Measurements from ENCODE around the gene PTPN2.

Gene PTPN2

GRCh38 chr18:12818243-12818642 lies 65.8 kb downstream of the PTPN2 start:
- H3K27ac Mint-ChIP-seq = no peak overlapping the region
- no peak overlapping the region for H3K4me3 Mint-ChIP-seq
- peaks cover 44% of the 10 kb centered on the region for H3K36me3 Mint-ChIP-seq (ENCODE audit: low read depth)
- DNase-seq (ENCODE audit: low spot score) = no peak
- H3K4me1 Mint-ChIP-seq (ENCODE audit: low read depth) = peaks cover 26% of the 10 kb centered on the region
- no peaks in the 10 kb centered on the region for H3K27me3 Mint-ChIP-seq (ENCODE audit: low read depth)
- no peaks in the 10 kb centered on the region for H3K9me3 Mint-ChIP-seq

- Mint-ChIP-seq H3K27me3 (ENCODE audit: low read depth) (no peaks in the 10 kb centered on the region), H3K4me3 (no peak overlapping the region), H3K36me3 (ENCODE audit: low read depth) (peaks cover 47% of the 10 kb centered on the region), H3K9me3 (no peaks in the 10 kb centered on the region), H3K27ac (no peak overlapping the region), H3K4me1 (ENCODE audit: low read depth) (peaks cover 21% of the 10 kb centered on the region)
- no peak for DNase-seq (ENCODE audit: low spot score)
These were observed 67.6 kb downstream of the PTPN2 start for GRCh38 chr18:12816451-12816850.

GRCh38 chr18:12811191-12811950 lies 72.7 kb downstream of the PTPN2 start:
- H3K27ac Mint-ChIP-seq = no peak overlapping the region
- peaks cover 60% of the 10 kb centered on the region for H3K36me3 Mint-ChIP-seq (ENCODE audit: low read depth)
- H3K27me3 Mint-ChIP-seq (ENCODE audit: low read depth) = no peaks in the 10 kb centered on the region
- no peak overlapping the region for H3K4me3 Mint-ChIP-seq
- peaks cover 6% of the 10 kb centered on the region for H3K9me3 Mint-ChIP-seq
- H3K4me1 Mint-ChIP-seq (ENCODE audit: low read depth) = peaks cover 3% of the 10 kb centered on the region
- DNase-seq (ENCODE audit: low spot score) = no peak

- no peak overlapping the region for H3K4me3 Mint-ChIP-seq
- H3K27ac Mint-ChIP-seq = no peak overlapping the region
- peaks cover 50% of the 10 kb centered on the region for H3K36me3 Mint-ChIP-seq (ENCODE audit: low read depth)
- no peaks in the 10 kb centered on the region for H3K27me3 Mint-ChIP-seq (ENCODE audit: low read depth)
- DNase-seq (ENCODE audit: low spot score) = no peak
- peaks cover 16% of the 10 kb centered on the region for H3K4me1 Mint-ChIP-seq (ENCODE audit: low read depth)
- peaks cover 6% of the 10 kb centered on the region for H3K9me3 Mint-ChIP-seq
These were observed 80.7 kb downstream of the PTPN2 start for GRCh38 chr18:12803069-12803936.

- Mint-ChIP-seq H3K27ac (no peak overlapping the region), H3K4me3 (no peak overlapping the region), H3K4me1 (ENCODE audit: low read depth) (peaks cover 16% of the 10 kb centered on the region), H3K9me3 (peaks cover 6% of the 10 kb centered on the region), H3K36me3 (ENCODE audit: low read depth) (peaks cover 52% of the 10 kb centered on the region), H3K27me3 (ENCODE audit: low read depth) (no peaks in the 10 kb centered on the region)
- no peak for DNase-seq (ENCODE audit: low spot score)
These were observed 81.5 kb downstream of the PTPN2 start for GRCh38 chr18:12802538-12802937.

GRCh38 chr18:12796448-12796847 lies 87.6 kb downstream of the PTPN2 start:
- Mint-ChIP-seq H3K27me3 (ENCODE audit: low read depth) (no peaks in the 10 kb centered on the region), H3K36me3 (ENCODE audit: low read depth) (peaks cover 24% of the 10 kb centered on the region), H3K27ac (no peak overlapping the region), H3K4me1 (ENCODE audit: low read depth) (peaks cover 2% of the 10 kb centered on the region), H3K9me3 (no peaks in the 10 kb centered on the region), H3K4me3 (no peak overlapping the region)
- DNase-seq (ENCODE audit: low spot score) = no peak

GRCh38 chr18:12791610-12792009 lies 92.4 kb downstream of the PTPN2 start:
- Mint-ChIP-seq H3K4me1 (ENCODE audit: low read depth) (peaks cover 11% of the 10 kb centered on the region), H3K27me3 (ENCODE audit: low read depth) (no peaks in the 10 kb centered on the region), H3K9me3 (no peaks in the 10 kb centered on the region), H3K36me3 (ENCODE audit: low read depth) (peaks cover 11% of the 10 kb centered on the region), H3K27ac (peak overlapping the region; percentile 36), H3K4me3 (no peak overlapping the region)
- no peak for DNase-seq (ENCODE audit: low spot score)

- no peak for DNase-seq (ENCODE audit: low spot score)
- Mint-ChIP-seq H3K9me3 (no peaks in the 10 kb centered on the region), H3K4me1 (ENCODE audit: low read depth) (peaks cover 11% of the 10 kb centered on the region), H3K4me3 (no peak overlapping the region), H3K27ac (no peak overlapping the region), H3K27me3 (ENCODE audit: low read depth) (no peaks in the 10 kb centered on the region), H3K36me3 (ENCODE audit: low read depth) (peaks cover 5% of the 10 kb centered on the region)
These were observed 97.4 kb downstream of the PTPN2 start for GRCh38 chr18:12786669-12787068.

GRCh38 chr18:12783524-12783923 lies 100.5 kb downstream of the PTPN2 start:
- Mint-ChIP-seq H3K4me3 (no peak overlapping the region), H3K4me1 (ENCODE audit: low read depth) (no peaks in the 10 kb centered on the region), H3K27me3 (ENCODE audit: low read depth) (no peaks in the 10 kb centered on the region), H3K27ac (no peak overlapping the region), H3K9me3 (no peaks in the 10 kb centered on the region), H3K36me3 (ENCODE audit: low read depth) (peaks cover 5% of the 10 kb centered on the region)
- no peak for DNase-seq (ENCODE audit: low spot score)

- no peak overlapping the region for H3K4me3 Mint-ChIP-seq
- H3K27ac Mint-ChIP-seq = no peak overlapping the region
- H3K9me3 Mint-ChIP-seq = no peaks in the 10 kb centered on the region
- no peak for DNase-seq (ENCODE audit: low spot score)
- H3K4me1 Mint-ChIP-seq (ENCODE audit: low read depth) = no peaks in the 10 kb centered on the region
- H3K27me3 Mint-ChIP-seq (ENCODE audit: low read depth) = no peaks in the 10 kb centered on the region
- peaks cover 5% of the 10 kb centered on the region for H3K36me3 Mint-ChIP-seq (ENCODE audit: low read depth)
These were observed 101.5 kb downstream of the PTPN2 start for GRCh38 chr18:12782521-12782920.

GRCh38 chr18:12779456-12779855 lies 104.6 kb downstream of the PTPN2 start:
- DNase-seq (ENCODE audit: low spot score) = no peak
- Mint-ChIP-seq H3K9me3 (no peaks in the 10 kb centered on the region), H3K27ac (no peak overlapping the region), H3K27me3 (ENCODE audit: low read depth) (no peaks in the 10 kb centered on the region), H3K4me1 (ENCODE audit: low read depth) (no peaks in the 10 kb centered on the region), H3K36me3 (ENCODE audit: low read depth) (no peaks in the 10 kb centered on the region), H3K4me3 (no peak overlapping the region)

- no peaks in the 10 kb centered on the region for H3K4me1 Mint-ChIP-seq (ENCODE audit: low read depth)
- H3K27me3 Mint-ChIP-seq (ENCODE audit: low read depth) = no peaks in the 10 kb centered on the region
- no peaks in the 10 kb centered on the region for H3K9me3 Mint-ChIP-seq
- no peak overlapping the region for H3K27ac Mint-ChIP-seq
- no peak for DNase-seq (ENCODE audit: low spot score)
- H3K36me3 Mint-ChIP-seq (ENCODE audit: low read depth) = no peaks in the 10 kb centered on the region
- H3K4me3 Mint-ChIP-seq = no peak overlapping the region
These were observed 105.0 kb downstream of the PTPN2 start for GRCh38 chr18:12779043-12779442.

GRCh38 chr18:12777500-12777944 lies 106.5 kb downstream of the PTPN2 start:
- Mint-ChIP-seq H3K9me3 (no peaks in the 10 kb centered on the region), H3K4me1 (ENCODE audit: low read depth) (peaks cover 2% of the 10 kb centered on the region), H3K4me3 (no peak overlapping the region), H3K27me3 (ENCODE audit: low read depth) (no peaks in the 10 kb centered on the region), H3K36me3 (ENCODE audit: low read depth) (no peaks in the 10 kb centered on the region), H3K27ac (no peak overlapping the region)
- DNase-seq (ENCODE audit: low spot score) = no peak

- no peak for DNase-seq (ENCODE audit: low spot score)
- H3K36me3 Mint-ChIP-seq (ENCODE audit: low read depth) = no peaks in the 10 kb centered on the region
- no peak overlapping the region for H3K27ac Mint-ChIP-seq
- no peaks in the 10 kb centered on the region for H3K9me3 Mint-ChIP-seq
- H3K4me3 Mint-ChIP-seq = no peak overlapping the region
- H3K27me3 Mint-ChIP-seq (ENCODE audit: low read depth) = no peaks in the 10 kb centered on the region
- H3K4me1 Mint-ChIP-seq (ENCODE audit: low read depth) = peaks cover 2% of the 10 kb centered on the region
These were observed 107.1 kb downstream of the PTPN2 start for GRCh38 chr18:12776821-12777471.

All from T-helper 2 cell treated with Interferon-gamma antibody and Interleukin-4, amounts not matched to agents 5 μg/mL and 100 μg/mL, for 36 hours (primary cell).